GM19025 (cell line): ENCODE measurements around the gene INPP5F.
A peak's percentile ranks its signal among the peaks of the same experiment; 100 is the strongest.

Experiments
- ATAC-seq: cut with Tn5 transposase; IDR thresholded peaks from one replicate; pipeline ENCODE4 v1.9.1; 2021; ENCODE audit warnings: mild to moderate bottlenecking, low read depth, moderate library complexity; ENCODE audit not compliant: unreplicated experiment

The INPP5F gene, protein sequence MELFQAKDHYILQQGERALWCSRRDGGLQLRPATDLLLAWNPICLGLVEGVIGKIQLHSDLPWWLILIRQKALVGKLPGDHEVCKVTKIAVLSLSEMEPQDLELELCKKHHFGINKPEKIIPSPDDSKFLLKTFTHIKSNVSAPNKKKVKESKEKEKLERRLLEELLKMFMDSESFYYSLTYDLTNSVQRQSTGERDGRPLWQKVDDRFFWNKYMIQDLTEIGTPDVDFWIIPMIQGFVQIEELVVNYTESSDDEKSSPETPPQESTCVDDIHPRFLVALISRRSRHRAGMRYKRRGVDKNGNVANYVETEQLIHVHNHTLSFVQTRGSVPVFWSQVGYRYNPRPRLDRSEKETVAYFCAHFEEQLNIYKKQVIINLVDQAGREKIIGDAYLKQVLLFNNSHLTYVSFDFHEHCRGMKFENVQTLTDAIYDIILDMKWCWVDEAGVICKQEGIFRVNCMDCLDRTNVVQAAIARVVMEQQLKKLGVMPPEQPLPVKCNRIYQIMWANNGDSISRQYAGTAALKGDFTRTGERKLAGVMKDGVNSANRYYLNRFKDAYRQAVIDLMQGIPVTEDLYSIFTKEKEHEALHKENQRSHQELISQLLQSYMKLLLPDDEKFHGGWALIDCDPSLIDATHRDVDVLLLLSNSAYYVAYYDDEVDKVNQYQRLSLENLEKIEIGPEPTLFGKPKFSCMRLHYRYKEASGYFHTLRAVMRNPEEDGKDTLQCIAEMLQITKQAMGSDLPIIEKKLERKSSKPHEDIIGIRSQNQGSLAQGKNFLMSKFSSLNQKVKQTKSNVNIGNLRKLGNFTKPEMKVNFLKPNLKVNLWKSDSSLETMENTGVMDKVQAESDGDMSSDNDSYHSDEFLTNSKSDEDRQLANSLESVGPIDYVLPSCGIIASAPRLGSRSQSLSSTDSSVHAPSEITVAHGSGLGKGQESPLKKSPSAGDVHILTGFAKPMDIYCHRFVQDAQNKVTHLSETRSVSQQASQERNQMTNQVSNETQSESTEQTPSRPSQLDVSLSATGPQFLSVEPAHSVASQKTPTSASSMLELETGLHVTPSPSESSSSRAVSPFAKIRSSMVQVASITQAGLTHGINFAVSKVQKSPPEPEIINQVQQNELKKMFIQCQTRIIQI

DNA sequence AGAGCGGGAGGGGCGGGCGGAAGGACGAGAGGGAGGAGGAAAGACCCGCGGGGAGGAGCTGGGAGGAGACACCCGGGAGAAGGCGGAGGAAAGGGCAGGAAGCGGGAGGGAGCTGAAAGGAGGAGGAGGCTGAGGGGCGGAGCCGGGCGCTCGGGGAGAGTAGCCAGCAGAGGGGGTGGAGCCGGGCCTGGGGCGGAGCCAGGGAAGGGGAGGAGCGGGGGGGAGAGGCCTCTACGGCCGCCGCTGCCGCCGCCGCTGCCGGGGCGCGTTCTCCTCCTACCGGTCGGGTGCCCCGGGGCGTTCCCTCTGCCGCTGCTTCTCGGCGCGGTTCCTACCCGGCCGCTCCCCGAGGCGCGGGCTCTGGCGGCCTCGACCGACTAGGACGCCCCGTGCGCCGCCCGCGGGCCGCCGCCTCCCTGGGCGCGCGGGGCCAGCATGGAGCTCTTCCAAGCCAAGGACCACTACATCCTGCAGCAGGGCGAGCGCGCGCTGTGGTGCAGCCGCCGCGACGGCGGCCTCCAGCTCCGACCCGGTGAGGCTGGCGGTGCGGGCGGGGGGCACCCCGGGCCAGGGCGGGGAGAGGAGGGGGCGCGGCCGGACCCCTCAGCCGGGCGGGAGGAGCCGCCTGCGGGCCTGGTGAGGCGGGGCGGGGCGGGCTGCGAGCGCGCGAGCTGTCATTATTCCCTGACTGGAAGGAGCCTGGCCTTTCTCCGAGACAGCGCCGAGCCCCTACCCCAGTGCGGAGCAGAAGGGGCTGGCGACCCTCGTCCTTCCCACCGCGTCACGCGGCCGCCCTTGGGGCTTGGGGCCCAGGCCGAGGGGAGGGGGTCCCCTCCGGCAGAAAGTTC is at the start of gene INPP5F:
TSS of gene INPP5F (plus strand) at position 223 of the 848 bp plus-strand sequence. CDS start at position 436, 213 bp downstream.
- ATAC-seq: peak; percentile 88

DNA sequence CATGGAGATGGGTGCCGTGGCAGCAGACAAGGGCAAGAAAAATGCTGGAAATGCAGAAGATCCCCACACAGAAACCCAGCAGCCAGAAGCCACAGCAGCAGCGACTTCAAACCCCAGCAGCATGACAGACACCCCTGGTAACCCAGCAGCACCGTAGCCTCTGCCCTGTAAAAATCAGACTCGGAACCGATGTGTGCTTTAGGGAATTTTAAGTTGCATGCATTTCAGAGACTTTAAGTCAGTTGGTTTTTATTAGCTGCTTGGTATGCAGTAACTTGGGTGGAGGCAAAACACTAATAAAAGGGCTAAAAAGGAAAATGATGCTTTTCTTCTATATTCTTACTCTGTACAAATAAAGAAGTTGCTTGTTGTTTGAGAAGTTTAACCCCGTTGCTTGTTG is 48.7 kb upstream of the INPP5F start:
- no peak for ATAC-seq

DNA sequence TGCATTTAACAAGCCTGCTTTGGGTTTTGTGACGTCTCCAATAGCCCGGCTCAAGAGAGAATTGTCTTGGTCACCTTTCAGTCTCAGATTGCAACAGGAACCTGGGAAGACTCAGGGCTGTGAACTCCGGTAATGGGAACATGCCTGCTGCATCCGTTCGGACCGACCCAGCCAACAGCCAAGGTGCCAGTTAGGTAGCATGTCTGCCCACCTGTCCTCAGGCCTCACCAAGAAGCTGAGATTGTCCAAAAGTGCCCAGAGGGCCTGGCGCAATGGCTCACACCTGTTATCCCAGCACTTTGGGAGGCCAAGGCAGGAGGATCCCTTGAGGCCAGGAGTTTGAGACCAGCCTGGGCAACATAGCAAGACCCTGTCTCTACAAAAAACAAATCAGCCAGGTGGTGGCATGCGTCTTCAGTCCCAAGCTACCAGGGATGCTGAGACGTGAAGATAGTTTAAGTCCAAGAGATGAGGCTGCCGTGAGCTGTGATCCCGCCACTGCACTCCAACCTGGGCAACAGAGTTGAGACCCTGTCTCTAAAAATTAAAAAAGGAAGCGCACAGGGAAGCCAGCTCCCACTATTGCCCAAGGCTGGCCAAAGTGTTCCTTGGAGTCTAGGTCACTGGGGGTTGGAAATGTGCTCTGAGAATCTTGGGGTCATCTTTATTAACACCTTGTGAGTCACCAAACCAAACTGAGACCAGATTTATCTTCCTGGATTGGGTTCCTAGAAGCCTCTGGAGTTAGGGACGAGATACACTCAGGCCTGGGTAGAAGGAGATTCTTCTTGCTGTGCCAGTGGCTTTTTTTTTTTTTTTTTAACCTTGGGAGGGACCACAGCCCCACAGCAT is 47.7 kb upstream of the INPP5F start:
- ATAC-seq: no peak

DNA sequence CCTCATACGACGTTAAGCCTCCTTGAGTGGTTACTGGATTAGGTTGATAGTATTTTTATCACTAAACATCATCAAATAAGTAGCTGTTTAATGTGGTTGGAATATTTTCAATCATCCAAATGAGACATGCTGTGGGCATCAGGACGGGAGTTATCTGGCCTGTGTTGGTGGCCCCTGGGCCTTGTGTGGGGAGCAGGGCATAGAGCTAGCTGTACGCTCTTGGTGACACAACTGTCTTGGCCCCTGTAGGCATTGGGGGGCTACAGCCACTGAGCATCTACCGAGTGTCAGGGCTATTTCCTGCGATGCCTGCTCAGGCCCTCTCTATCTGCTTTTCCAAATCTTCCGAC is 46.4 kb upstream of the INPP5F start:
- ATAC-seq: no peak

DNA sequence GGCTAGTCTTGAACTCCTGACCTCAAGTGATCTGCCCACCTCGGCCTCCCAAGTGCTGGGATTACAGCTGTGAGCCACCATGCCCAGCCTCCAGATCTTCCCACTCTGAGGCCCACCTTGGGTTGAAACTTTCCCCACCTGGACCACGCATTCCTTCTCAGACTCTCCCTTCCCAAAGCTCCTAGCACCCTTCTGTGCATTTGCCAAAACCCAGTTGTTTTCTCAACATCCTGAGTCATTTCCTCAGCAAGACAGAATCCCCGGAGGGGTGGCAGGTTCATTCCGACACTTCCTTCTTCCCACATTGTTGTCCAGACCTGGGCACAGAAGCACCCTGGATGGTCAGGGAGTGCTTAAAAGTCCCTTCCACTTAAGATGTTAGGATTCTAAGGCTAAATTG is 45.8 kb upstream of the INPP5F start:
- ATAC-seq: no peak

DNA sequence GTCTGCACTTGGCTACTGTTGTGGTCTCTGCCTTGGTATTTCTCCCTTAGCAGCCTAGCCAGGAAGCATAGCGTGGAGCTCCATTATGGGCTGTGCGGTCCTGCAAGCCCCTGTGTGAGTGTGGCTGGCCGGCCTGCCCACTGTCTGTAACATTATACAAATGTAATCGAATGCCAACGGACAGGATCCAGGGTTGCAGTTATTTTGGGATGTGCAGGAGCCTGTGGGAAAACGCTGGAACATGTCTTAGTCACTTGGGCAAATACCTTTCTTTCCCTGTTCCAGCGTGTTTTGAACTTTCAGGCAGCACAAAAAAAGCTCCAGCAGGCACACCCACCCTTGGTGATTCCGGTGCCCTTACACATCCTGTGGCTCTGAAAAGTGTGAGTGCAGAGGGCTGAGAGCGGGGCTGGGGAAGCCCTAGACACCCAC is 45.2 kb upstream of the INPP5F start:
- ATAC-seq: no peak

DNA sequence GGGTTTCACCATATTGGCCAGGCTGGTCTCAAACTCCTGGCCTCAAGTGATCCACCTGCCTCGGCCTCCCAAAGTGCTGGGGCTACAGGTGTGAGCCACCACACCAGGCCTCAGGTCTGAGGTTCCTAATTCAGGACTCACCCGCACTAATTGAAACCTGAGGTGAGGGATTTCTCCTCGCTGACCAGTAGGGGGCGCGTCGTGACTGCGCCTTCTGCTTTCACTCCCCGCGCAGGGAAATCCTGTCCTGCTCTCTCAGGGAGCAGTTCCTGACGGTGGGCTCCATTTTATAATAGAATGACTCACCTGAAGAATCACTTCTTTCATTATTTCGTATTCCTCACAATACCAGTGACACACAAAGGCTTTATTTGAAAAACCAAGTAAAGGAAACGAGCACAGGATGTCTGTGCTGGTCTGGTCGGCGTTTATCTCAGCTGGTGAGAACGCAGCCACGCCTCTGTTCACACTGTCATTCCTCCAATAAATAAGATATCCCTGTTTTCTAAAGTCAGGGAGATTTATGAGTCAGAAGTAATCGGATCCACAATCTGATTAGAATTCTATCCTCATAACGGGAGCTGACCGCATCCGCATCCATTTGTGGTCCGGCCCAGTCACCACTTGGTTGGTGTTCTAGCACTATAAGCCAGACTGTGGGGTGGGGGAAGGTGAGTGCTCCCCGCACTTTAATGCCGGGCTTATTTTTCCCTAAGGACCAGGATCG is 39.2 kb upstream of the INPP5F start:
- ATAC-seq: peak; percentile 81

DNA sequence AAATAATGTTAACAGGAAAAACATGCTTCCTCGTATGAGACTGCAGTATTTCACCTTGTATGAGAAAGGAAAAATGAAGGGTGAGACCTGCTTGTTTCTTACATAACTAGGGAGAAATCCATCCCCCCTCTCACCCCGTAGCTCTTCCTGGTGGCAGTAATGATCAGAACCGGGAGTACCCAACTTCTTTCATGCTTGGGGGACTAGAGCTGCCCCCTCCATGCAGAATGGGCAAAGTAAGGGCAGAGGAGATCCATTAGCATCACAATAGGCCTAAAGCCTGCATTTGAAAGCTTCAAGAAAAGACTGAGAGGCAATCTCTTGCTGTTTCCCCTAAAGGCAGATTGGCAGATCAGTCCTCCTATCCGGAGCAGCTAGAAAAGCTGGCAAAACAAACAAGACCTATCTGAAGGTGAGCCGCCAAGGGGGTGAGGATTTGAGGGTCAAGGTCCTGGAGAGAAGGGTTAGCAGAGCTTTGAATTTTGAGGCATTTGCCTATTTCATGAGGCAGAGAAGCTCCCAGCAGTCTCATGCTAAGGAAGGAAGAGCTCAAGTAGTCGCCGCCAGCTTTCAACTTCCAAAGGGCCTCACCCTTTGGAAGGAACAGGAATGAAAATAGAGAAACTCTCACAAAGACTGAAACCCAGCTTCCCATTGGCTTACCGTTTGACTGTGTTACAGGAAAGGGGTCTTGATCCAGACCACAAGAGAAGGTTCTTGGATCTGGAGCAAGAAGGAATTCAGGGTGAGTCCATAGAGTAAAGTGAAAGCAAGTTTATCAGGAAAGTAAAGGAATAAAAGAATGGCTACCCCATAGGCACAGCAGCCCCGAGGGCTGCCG is 38.4 kb upstream of the INPP5F start:
- ATAC-seq: no peak

DNA sequence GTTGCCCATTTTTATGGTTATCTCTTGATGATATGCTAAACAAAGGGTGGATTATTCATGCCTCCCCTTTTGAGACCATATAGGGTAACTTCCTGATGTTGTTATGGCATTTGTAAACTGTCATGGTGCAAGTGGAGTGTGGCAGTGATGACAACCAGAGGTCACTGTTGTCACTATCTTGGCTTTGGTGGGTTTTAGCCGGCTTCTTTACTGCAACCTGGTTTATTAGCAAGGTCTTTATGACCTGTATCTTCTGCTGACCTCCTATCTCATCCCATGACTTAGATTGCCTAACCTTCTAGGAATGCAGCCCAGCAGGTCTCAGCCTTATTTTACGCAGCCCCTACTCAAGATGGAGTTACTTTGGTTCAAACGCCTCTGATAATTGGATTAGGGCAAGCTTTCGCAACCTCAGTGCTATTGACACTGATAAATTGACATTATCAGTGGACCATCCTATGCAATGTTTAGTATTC is 37.8 kb upstream of the INPP5F start:
- ATAC-seq: no peak

DNA sequence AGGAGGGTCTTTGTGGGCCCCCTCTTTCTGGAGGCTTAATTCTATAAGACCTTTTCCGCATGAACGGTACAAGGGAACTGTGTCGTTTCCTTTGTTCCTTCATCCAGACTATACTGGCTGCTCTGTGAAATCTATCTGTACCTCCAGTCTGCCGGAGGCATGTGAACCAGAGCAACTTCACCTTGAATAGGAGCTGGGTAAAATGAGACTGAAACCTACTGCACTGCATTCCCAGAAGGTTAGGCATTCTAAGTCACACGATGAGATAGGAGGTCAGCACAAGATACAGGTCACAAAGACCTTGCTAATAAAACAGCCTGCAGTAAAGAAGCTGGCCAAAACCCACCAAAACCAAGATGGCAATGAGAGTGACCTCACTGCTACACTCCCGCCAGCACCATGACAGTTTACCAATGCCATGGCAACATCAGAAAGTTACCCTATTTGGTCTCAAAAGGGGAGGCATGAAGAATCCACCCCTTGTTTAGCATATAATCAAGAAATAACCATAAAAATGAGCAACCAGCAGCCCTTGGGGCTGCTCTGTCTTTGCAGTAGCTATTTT is 36.8 kb upstream of the INPP5F start:
- no peak for ATAC-seq

DNA sequence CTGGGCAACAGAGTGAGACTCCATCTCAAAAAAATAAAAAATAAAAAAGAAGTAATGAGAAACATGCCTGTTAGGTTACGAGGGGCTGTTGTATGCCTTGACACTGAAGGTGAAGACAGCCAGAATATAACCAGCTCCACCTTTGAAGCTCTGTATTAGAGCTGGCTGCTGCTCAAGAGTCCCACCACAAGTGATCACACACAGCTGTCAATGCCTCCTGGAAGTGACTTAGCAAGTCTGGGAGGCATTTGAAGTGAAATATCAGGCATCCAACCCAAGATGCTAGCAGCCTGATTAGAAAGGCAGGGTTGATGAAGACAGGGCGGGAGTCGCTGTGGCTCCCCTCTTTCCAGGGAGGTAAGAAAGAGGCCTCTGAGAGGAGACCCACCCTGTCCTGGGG is 34.1 kb upstream of the INPP5F start:
- no peak for ATAC-seq

DNA sequence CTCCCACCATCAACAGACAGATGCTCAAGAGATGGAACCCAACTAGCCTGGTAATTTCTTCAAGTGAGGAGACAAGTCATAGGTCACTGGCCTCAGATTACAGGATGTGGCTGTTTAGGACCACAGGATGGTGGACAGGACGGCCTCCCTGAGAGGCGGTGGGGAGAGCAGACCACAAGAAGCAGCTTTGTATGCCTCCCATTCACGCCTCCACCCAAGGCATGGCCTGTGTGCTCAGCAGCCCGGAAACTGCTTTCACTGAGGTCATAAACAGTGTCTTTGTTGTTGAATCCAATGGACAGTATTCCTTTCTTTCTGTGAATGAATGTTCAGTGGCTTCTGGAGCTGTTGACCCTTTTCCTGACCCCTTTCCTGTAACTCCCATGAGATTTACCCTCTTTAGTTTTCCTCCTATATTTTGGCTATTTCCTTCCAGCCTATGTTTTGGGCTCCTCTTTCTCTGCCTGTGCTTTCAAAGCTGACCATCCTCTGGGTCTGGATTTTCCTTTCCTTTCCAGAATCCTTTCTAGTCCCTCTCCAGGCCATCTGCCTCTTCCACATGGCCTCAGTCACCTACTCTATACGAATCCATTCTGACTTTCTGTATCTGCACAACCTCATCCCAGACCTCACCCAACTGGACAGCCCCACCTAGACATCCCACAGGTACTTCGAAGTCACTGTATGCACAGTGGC is 32.4 kb upstream of the INPP5F start:
- no peak for ATAC-seq

DNA sequence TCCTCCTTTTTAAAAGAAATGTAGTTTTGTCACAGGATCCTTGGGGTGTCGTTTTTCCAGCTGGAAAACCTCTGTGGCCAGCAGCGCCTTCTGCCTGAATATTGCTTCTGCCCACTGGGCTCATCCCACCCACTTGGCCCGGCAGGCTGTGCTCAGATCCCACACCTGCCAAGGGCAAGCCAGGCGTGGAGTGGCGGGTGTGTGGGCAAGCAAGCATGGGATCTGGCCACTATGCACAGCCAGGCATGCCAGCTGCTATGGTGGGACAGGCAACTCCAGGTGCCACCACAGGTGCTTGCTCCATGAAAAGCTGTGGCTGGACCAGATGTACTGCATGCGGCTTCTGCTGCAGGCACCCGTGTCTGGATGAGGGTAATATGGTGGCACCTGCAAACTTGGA is 31.2 kb upstream of the INPP5F start:
- no peak for ATAC-seq

DNA sequence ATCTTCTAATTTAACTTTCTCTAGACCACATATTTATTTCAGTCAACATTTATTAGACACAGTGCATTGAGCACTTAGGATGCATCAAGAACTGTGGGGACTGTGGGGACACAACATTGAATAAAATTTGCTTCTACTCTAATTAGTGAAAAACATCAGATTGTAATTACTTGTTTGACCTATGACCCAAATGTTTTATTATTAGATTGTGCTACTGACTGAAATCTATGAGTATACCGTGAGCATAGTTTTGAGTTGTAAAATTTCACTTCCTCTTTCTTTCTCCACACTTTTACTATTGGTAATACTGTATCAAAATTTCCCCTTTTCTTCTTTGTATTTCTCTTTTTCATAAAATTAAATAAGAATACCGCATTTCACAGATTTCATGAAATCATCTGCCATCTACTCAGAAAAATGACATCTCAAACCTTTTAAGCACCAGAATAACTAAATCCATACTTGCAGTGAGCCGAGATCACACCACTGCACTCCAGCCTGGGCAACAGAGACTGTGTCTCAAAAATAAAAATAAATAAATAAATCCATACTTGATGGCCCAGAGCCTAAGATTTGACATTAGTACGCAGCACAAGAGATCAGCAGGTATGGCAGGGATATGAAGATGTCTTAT is 25.4 kb upstream of the INPP5F start:
- ATAC-seq: no peak

DNA sequence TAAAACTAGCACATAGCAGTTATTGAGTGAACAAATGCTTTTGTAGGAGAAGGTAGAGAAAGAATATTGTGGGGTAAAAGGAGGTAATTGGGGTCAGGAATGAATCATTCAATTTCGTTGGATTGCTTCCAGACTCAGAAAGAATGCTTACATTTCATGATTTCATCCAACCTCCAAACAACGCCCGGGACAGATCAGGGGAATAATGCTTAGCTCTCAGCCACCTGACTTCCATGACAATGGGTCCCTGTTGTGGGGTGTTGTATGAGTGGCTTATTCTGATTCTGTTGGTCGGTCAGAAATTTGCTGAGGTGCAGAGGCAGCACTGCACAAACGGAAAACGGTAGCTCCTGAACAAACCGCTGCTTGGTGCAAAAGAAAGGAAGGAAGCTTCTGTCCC is 24.0 kb upstream of the INPP5F start:
- no peak for ATAC-seq

DNA sequence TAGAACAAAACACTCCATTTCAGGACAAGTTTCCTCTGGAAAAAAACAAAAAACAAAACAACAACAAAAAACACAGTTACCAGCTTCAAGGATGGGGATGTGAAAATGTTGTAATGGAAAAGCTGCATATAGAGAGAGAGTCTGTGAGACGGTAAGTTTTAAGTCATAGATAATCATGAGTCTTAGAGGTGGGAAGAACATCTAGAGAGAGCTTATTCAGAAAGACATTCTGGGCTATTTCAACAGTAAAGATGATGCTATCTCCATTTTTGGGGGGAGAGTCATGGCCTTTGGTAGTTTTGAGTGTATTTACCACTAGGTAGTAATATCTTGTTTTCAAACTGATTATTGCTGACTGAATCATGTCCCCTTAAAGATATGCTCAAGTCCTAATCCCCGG is 23.3 kb upstream of the INPP5F start:
- no peak for ATAC-seq
